Esophagus squamous epithelium (tissue), 5 donors: ENCODE results near the gene SCAPER. TPM values are rescaled to one million over a fixed set of nuclear protein-coding genes. Genes with fewer than 3 reads are reported as not detected.

ENCODE experiments used
- DNase-seq: peaks from one replicate; lab custom pipeline; 2025; lab: John Stamatoyannopoulos, UW
- H3K27ac ChIP-seq, 4 donors: fragments of 200-600 bp; sonication (generic); one replicate each; pipeline ENCODE4 v1.5.1; 2016 to 2019; ENCODE audit warnings: mild to moderate bottlenecking in 1 of 4
- H3K27me3 ChIP-seq, 4 donors: fragments of 200-600 bp; sonication (generic); 1 replicate in 3 of 4; 2 replicates in 1 of 4; pipeline versions ENCODE4 v1.5.1 to v1.6.0; 2017 to 2021; ENCODE audit warnings: antibody characterized with exemption in 1 of 4
- H3K36me3 ChIP-seq, 3 donors: fragments of 200-600 bp; sonication (generic); one replicate each; pipeline ENCODE4 v1.5.1; 2016 to 2019
- H3K4me1 ChIP-seq, 3 donors: fragments of 200-600 bp; sonication (generic); one replicate each; pipeline ENCODE4 v1.5.1; 2017 to 2019
- H3K4me3 ChIP-seq, 4 donors: fragments of 200-600 bp; sonication (generic); 1 replicate in 3 of 4; 2 replicates in 1 of 4; pipeline ENCODE4 v1.5.1; 2016 to 2019; ENCODE audit warnings: mild to moderate bottlenecking in 2 of 4, moderate library complexity in 1 of 4
- H3K9me3 ChIP-seq, 3 donors: fragments of 200-600 bp; sonication (generic); one replicate each; pipeline ENCODE4 v1.5.1; 2016 to 2019
- CTCF ChIP-seq, 6 experiments: fragments of 450-650 bp in 4 of 6; fragments of 200-600 bp in 2 of 6; sonication (generic) in 2 of 6; IDR thresholded peaks; one replicate each; pipeline ENCODE4 v1.5.1; 2016 to 2019; ENCODE audit warnings: antibody characterized with exemption in 6 of 6, mild to moderate bottlenecking in 4 of 6, moderate library complexity in 4 of 6
- POLR2A ChIP-seq, 4 donors: fragments of 450-650 bp; IDR thresholded peaks; one replicate each; pipeline ENCODE4 v1.6.1; 2017; ENCODE audit warnings: antibody characterized with exemption in 4 of 4, mild to moderate bottlenecking in 4 of 4, moderate library complexity in 3 of 4
- WGBS, 2 donors: methylation state at CpG; one replicate each; pipeline ENCODE4 v1.1.5; 2018; 5-methylcytosine and 5-hydroxymethylcytosine counted together
- intact Hi-C: fragments of 100-400 bp; cut with DNase I; formaldehyde crosslinking; loops from one replicate; pipeline ENCODE4 v1.15.0; 2022
- total RNA-seq, 4 donors: library from RNA; depleted of rRNA; stranded (reverse); fragments of >200 nt; gene quantifications; one replicate each; pipeline ENCODE4 v1.1.0, GENCODE V29; 2016
- donor health status: DM: yes; HTN: yes; CAD: no.

SCAPER gene
- total RNA-seq, 4 donors from 2014 or later = 18.3 to 30.1 (median 25.3) TPM

GRCh38 chr15:76325704-76326103, 579.4 kb downstream of the SCAPER start:
- WGBS, 2 donors = 57 to 62% methylated on average over 2 of the region's 2 CpGs
- Histone ChIP-seq H3K9me3 (no peaks in the 10 kb centered on the region), H3K4me3 (no peak overlapping the region), H3K27ac (no peak overlapping the region), H3K4me1 (no peaks in the 10 kb centered on the region), H3K27me3 (peaks cover 0 to 78% (median 0%) of the 10 kb centered on the region in 4 donors), H3K36me3 (no peaks in the 10 kb centered on the region)
- DNase-seq = no peak
- TF ChIP-seq CTCF (IDR thresholded peaks at IDR 0.05) = no peak
- no peak for TF ChIP-seq POLR2A (IDR thresholded peaks at IDR 0.05)
- intact Hi-C loops = loop anchor here (10.0 kb wide), 1 partner anchor 131 kb away; no protein-coding TSS in a partner anchor

GRCh38 chr15:76324066-76324465, 581.1 kb downstream of the SCAPER start:
- Histone ChIP-seq H3K9me3 (no peaks in the 10 kb centered on the region), H3K4me3 (no peak overlapping the region), H3K27me3 (peaks cover 0 to 70% (median 0%) of the 10 kb centered on the region in 4 donors), H3K36me3 (no peaks in the 10 kb centered on the region), H3K4me1 (no peaks in the 10 kb centered on the region), H3K27ac (no peak overlapping the region)
- intact Hi-C loops = loop anchor here (10.0 kb wide), 1 partner anchor 129 kb away; no protein-coding TSS in a partner anchor
- WGBS, 2 donors = 52 to 58% methylated on average over 3 of the region's 3 CpGs
- TF ChIP-seq POLR2A (IDR thresholded peaks at IDR 0.05) (no peak), CTCF (IDR thresholded peaks at IDR 0.05) (no peak)
- DNase-seq = no peak

- peaks cover 0 to 55% (median 0%) of the 10 kb centered on the region in 4 donors for H3K27me3 ChIP-seq
- intact Hi-C loops = loop anchor here (10.0 kb wide), 1 partner anchor 127 kb away; no protein-coding TSS in a partner anchor
- H3K27ac ChIP-seq = no peak overlapping the region
- no peaks in the 10 kb centered on the region for H3K36me3 ChIP-seq
- no peaks in the 10 kb centered on the region for H3K9me3 ChIP-seq
- 71 to 72% methylated on average over 5 of the region's 5 CpGs for WGBS, 2 donors
- no peak overlapping the region for H3K4me3 ChIP-seq
- H3K4me1 ChIP-seq = no peaks in the 10 kb centered on the region
- TF ChIP-seq POLR2A (IDR thresholded peaks at IDR 0.05) (no peak), CTCF (IDR thresholded peaks at IDR 0.05) (no peak)
- no peak for DNase-seq
These were observed 583.5 kb downstream of the SCAPER start for GRCh38 chr15:76321602-76322001.

- 64 to 66% methylated on average over 10 of the region's 10 CpGs for WGBS, 2 donors
- Histone ChIP-seq H3K4me1 (no peaks in the 10 kb centered on the region), H3K27ac (no peak overlapping the region), H3K9me3 (no peaks in the 10 kb centered on the region), H3K36me3 (no peaks in the 10 kb centered on the region), H3K4me3 (no peak overlapping the region), H3K27me3 (peaks cover 0 to 51% (median 0%) of the 10 kb centered on the region in 4 donors)
- TF ChIP-seq CTCF (IDR thresholded peaks at IDR 0.05) (no peak), POLR2A (IDR thresholded peaks at IDR 0.05) (no peak)
- no peak for DNase-seq
- intact Hi-C loops = loop anchor here (10.0 kb wide), 1 partner anchor 126 kb away; no protein-coding TSS in a partner anchor
These were observed 584.0 kb downstream of the SCAPER start for GRCh38 chr15:76321171-76321570.

GRCh38 chr15:76320012-76320411, 585.1 kb downstream of the SCAPER start:
- WGBS, 2 donors = 85 to 87% methylated on average over 6 of the region's 6 CpGs
- peaks cover 0 to 44% (median 0%) of the 10 kb centered on the region in 4 donors for H3K27me3 ChIP-seq
- DNase-seq = no peak
- TF ChIP-seq POLR2A (IDR thresholded peaks at IDR 0.05) (no peak), CTCF (IDR thresholded peaks at IDR 0.05) (no peak)
- intact Hi-C loops = loop anchor here (10.0 kb wide), 1 partner anchor 125 kb away; no protein-coding TSS in a partner anchor
- H3K36me3 ChIP-seq = no peaks in the 10 kb centered on the region
- no peaks in the 10 kb centered on the region for H3K9me3 ChIP-seq
- no peak overlapping the region for H3K4me3 ChIP-seq
- no peak overlapping the region for H3K27ac ChIP-seq
- H3K4me1 ChIP-seq = no peaks in the 10 kb centered on the region
